Measurements from ENCODE around the gene TMEM129. TPM values are rescaled to one million over a fixed set of nuclear protein-coding genes. Genes with fewer than 3 reads are reported as not detected.

The TMEM129 gene
- total RNA-seq, 1 donor from 2014 or later: 27.2 TPM

GRCh38 chr4:1736812-1737211 lies 15.7 kb upstream of the TMEM129 start:
- TF ChIP-seq, protein P1, sequence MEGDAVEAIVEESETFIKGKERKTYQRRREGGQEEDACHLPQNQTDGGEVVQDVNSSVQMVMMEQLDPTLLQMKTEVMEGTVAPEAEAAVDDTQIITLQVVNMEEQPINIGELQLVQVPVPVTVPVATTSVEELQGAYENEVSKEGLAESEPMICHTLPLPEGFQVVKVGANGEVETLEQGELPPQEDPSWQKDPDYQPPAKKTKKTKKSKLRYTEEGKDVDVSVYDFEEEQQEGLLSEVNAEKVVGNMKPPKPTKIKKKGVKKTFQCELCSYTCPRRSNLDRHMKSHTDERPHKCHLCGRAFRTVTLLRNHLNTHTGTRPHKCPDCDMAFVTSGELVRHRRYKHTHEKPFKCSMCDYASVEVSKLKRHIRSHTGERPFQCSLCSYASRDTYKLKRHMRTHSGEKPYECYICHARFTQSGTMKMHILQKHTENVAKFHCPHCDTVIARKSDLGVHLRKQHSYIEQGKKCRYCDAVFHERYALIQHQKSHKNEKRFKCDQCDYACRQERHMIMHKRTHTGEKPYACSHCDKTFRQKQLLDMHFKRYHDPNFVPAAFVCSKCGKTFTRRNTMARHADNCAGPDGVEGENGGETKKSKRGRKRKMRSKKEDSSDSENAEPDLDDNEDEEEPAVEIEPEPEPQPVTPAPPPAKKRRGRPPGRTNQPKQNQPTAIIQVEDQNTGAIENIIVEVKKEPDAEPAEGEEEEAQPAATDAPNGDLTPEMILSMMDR (IDR thresholded peaks at IDR 0.05; ENCODE audit: unreplicated experiment): no peak
- Mint-ChIP-seq H3K9me3 (ENCODE audit: unreplicated experiment) (peaks cover 7% of the 10 kb centered on the region), H3K27ac (ENCODE audit: unreplicated experiment) (no peak overlapping the region), H3K4me1 (ENCODE audit: unreplicated experiment) (no peaks in the 10 kb centered on the region), H3K27me3 (ENCODE audit: unreplicated experiment) (peaks cover 6% of the 10 kb centered on the region), H3K36me3 (ENCODE audit: low read depth, unreplicated experiment) (peaks cover 40% of the 10 kb centered on the region), H3K4me3 (ENCODE audit: unreplicated experiment) (no peak overlapping the region)
- no peak for DNase-seq (ENCODE audit: low spot score)

DNA sequence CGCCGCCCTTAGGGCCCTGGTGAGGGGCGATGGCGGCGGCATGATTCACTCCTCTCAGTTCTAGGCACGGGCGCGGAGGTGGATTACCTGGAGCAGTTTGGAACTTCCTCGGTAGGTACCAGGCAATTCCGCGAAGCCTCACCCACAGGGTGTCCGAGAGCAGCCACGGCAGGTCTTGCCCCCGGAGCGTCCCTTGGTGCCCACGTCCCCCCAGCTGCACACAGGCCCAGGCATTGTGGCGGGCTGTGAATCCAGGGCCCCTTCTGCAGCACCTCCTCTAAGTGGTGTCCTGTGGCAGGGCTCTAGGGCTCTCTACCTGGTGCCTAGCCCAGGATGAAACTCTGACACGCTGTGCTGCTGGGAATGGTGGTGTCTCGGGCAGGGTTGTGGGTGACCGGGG lies 14.1 kb upstream of the TMEM129 start:
- H3K27me3 Mint-ChIP-seq (ENCODE audit: unreplicated experiment): peaks cover 6% of the 10 kb centered on the region
- no peaks in the 10 kb centered on the region for H3K4me1 Mint-ChIP-seq (ENCODE audit: unreplicated experiment)
- H3K9me3 Mint-ChIP-seq (ENCODE audit: unreplicated experiment): peaks cover 7% of the 10 kb centered on the region
- DNase-seq (ENCODE audit: low spot score): no peak
- no peak overlapping the region for H3K4me3 Mint-ChIP-seq (ENCODE audit: unreplicated experiment)
- H3K36me3 Mint-ChIP-seq (ENCODE audit: low read depth, unreplicated experiment): peaks cover 31% of the 10 kb centered on the region
- TF ChIP-seq, protein P1 (IDR thresholded peaks at IDR 0.05; ENCODE audit: unreplicated experiment): no peak
- H3K27ac Mint-ChIP-seq (ENCODE audit: unreplicated experiment): no peak overlapping the region

DNA sequence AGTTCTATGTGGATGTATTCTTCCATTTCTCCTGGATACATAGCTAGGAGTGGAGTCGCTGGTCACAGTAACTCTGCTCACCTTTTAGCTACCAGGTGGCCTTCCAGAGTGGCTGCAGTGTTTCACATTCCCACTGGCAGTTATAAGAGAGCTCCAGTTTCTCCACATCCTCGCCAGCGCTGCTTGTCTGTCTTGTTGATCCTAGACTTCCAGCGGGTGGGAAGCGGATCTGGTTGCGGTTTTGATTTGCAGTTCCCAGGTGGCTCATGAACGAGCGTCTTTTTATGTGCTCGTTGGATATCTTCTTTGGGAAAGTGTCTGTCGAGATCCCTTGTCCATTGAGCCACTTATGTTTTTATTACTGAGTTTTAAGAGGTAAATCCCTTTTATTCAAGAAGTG lies 11.8 kb upstream of the TMEM129 start:
- Mint-ChIP-seq H3K4me1 (ENCODE audit: unreplicated experiment) (peaks cover 13% of the 10 kb centered on the region), H3K9me3 (ENCODE audit: unreplicated experiment) (no peaks in the 10 kb centered on the region), H3K36me3 (ENCODE audit: low read depth, unreplicated experiment) (peaks cover 19% of the 10 kb centered on the region), H3K4me3 (ENCODE audit: unreplicated experiment) (peak overlapping the region; percentile 47), H3K27ac (ENCODE audit: unreplicated experiment) (no peak overlapping the region), H3K27me3 (ENCODE audit: unreplicated experiment) (peaks cover 2% of the 10 kb centered on the region)
- DNase-seq (ENCODE audit: low spot score): no peak
- TF ChIP-seq, protein P1 (IDR thresholded peaks at IDR 0.05; ENCODE audit: unreplicated experiment): no peak

DNA sequence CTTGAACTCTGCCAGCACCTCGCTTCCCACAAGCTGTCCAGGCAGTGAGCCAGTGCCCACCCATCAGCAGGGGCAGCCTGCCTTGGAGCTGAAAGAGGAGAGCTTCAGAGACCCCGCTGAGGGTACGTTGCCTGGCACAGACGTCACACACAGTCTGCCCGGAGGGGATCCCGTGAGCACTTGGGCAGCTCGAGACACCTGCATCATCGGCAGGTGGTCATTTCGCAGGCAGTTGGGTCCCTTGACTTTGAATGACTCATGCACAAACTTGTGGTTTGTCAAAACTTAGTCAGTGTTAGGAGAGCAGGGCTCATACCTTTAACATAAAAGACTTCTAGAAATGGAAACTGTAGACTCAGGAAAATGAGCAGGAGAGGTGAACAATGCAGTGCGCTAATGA lies 10.1 kb upstream of the TMEM129 start:
- H3K27ac Mint-ChIP-seq (ENCODE audit: unreplicated experiment): no peak overlapping the region
- no peak overlapping the region for H3K4me3 Mint-ChIP-seq (ENCODE audit: unreplicated experiment)
- H3K4me1 Mint-ChIP-seq (ENCODE audit: unreplicated experiment): peaks cover 30% of the 10 kb centered on the region
- no peak for DNase-seq (ENCODE audit: low spot score)
- H3K9me3 Mint-ChIP-seq (ENCODE audit: unreplicated experiment): no peaks in the 10 kb centered on the region
- peaks cover 5% of the 10 kb centered on the region for H3K27me3 Mint-ChIP-seq (ENCODE audit: unreplicated experiment)
- TF ChIP-seq, protein P1 (IDR thresholded peaks at IDR 0.05; ENCODE audit: unreplicated experiment): no peak
- H3K36me3 Mint-ChIP-seq (ENCODE audit: low read depth, unreplicated experiment): peaks cover 5% of the 10 kb centered on the region

DNA sequence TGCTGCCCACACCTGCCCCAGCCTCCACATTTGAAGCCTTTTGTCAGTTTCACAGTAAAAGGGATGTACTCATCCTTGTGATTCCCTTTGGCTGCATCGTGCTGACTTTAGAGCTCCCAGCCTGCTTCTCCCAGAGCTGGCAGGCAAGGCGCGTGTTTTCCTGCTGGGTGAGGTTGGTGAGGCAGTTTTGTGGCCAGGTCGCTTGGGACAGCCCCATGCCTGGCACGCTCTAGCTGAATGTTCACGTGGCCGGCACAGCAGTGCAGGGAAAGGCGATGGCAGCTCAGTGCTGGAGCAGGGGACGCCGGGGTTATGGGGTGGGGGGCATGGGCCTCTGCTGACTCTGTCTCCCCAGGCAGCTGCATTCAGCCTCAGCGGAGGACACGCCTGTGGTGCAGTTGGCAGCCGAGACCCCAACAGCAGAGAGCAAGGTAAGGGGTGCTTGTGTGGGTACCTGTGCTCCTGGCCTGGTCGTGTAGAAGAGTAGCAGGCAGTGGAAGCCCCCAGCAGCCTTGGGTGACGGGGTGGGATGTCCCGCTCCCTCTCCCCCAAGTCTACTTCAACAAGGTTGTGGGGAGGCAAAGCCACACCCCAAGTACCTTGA lies 9.5 kb upstream of the TMEM129 start:
- H3K9me3 Mint-ChIP-seq (ENCODE audit: unreplicated experiment): no peaks in the 10 kb centered on the region
- peaks cover 3% of the 10 kb centered on the region for H3K27me3 Mint-ChIP-seq (ENCODE audit: unreplicated experiment)
- no peak overlapping the region for H3K4me3 Mint-ChIP-seq (ENCODE audit: unreplicated experiment)
- peaks cover 30% of the 10 kb centered on the region for H3K4me1 Mint-ChIP-seq (ENCODE audit: unreplicated experiment)
- DNase-seq (ENCODE audit: low spot score): no peak
- peaks cover 5% of the 10 kb centered on the region for H3K36me3 Mint-ChIP-seq (ENCODE audit: low read depth, unreplicated experiment)
- TF ChIP-seq, protein P1 (IDR thresholded peaks at IDR 0.05; ENCODE audit: unreplicated experiment): no peak
- no peak overlapping the region for H3K27ac Mint-ChIP-seq (ENCODE audit: unreplicated experiment)
